IPS DF 6.9 (cell line): ENCODE results near the gene DNAH10.

Experiments used
- DNase-seq: peaks from one replicate; pipeline ENCODE4 v3.0.0-alpha.2; 2013; ENCODE audit warnings: low read depth, low spot score
- H3K27ac ChIP-seq: one replicate; pipeline ENCODE4 v1.5.1; 2013; ENCODE audit warnings: low read length, control low read depth
- H3K27me3 ChIP-seq: 2 replicates; pipeline ENCODE4 v1.6.1; 2013; ENCODE audit warnings: mild to moderate bottlenecking, low read length; ENCODE audit not compliant: control insufficient read depth, insufficient read depth
- H3K36me3 ChIP-seq: 2 replicates; pipeline ENCODE4 v1.6.1; 2013; ENCODE audit warnings: low read length; ENCODE audit not compliant: control insufficient read depth, insufficient read depth
- H3K4me1 ChIP-seq: 2 replicates; pipeline ENCODE4 v1.6.1; 2013; ENCODE audit warnings: low read length; ENCODE audit not compliant: control insufficient read depth, insufficient read depth
- H3K4me3 ChIP-seq: 2 replicates; pipeline ENCODE4 v1.5.1; 2013; ENCODE audit warnings: mild to moderate bottlenecking, low read length
- H3K9me3 ChIP-seq: 2 replicates; pipeline ENCODE4 v1.6.1; 2013; ENCODE audit warnings: low read length, inconsistent platforms; ENCODE audit not compliant: control insufficient read depth, insufficient read depth
- WGBS: extraction: QIAGEN DNeasy Blood & Tissue Kit; methylation state at CpG from one replicate; pipeline ENCODE4 v1.1.7; 2013; ENCODE audit warnings: mixed read lengths, missing lambda C conversion rate; ENCODE audit not compliant: insufficient read length, insufficient coverage; 5-methylcytosine and 5-hydroxymethylcytosine counted together

The DNAH10 gene

GRCh38 chr12:123912415-123913380 is 150.6 kb downstream of the DNAH10 start:
- Histone ChIP-seq H3K27ac (no peak overlapping the region), H3K9me3 (no peaks in the 10 kb centered on the region), H3K4me1 (no peaks in the 10 kb centered on the region; the same call in 1 of the 2 replicates), H3K27me3 (no peaks in the 10 kb centered on the region), H3K4me3 (no peak overlapping the region), H3K36me3 (no peaks in the 10 kb centered on the region)
- DNase-seq = no peak
- WGBS = no CpG with 5 or more reads among the region's 25 CpGs

DNA sequence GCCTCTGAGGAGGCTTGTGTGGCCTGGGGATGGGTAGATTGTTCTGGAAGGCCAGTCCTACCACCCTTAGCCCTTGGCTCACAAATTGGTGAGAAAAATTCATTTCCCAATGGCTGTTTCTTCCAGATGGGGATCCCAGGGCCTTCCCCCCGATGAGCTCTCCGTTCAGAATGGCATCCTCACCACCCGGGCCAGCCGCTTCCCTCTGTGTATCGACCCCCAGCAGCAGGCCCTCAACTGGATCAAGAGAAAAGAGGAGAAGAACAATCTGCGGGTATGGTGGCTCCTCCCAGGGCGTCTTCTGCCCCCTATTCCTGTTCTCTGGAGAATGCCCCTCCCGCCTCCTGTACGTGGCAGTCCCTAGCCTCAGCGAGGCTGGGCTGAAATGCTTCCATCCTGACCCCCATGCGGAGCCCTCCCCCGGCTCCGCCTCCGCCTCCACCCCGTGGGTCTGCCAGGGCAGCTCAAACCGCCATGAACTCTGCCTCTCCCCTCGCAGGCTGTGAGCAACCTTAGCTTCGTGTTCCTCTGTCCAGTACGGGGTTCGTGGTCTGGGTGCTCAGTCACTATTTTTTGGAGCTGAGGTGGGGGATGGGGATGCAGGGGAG is 152.7 kb downstream of the DNAH10 start:
- WGBS = no CpG with 5 or more reads among the region's 20 CpGs

DNA sequence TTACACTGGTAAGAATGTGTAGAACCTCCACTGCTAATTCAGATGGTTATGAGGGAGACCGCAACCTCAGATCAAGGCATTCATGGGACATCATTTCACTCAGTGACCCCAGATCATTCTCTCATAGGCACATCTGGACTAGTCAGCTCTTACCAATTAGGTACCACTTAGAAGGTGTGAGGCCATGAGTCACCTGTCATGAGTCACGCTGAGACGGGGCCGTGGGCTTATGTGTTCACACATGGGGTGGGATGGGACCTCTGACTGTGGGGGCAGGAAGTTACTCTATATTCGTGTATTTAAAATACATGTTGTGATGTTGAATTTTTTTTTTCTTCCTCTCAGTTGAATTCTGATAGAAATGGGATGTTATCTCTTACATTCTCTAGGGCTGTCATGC is 154.6 kb downstream of the DNAH10 start:
- Histone ChIP-seq H3K36me3 (no peaks in the 10 kb centered on the region), H3K9me3 (no peaks in the 10 kb centered on the region), H3K27ac (no peak overlapping the region), H3K4me1 (no peaks in the 10 kb centered on the region; the same call in 1 of the 2 replicates), H3K4me3 (no peak overlapping the region), H3K27me3 (no peaks in the 10 kb centered on the region)
- WGBS = no CpG with 5 or more reads among the region's 5 CpGs
- DNase-seq = no peak

More for the DNA sequence above, 152.7 kb downstream of the DNAH10 start:
- Histone ChIP-seq H3K36me3 (no peaks in the 10 kb centered on the region), H3K4me3 (no peak overlapping the region), H3K4me1 (no peaks in the 10 kb centered on the region; the same call in 1 of the 2 replicates), H3K27ac (no peak overlapping the region), H3K9me3 (no peaks in the 10 kb centered on the region), H3K27me3 (no peaks in the 10 kb centered on the region)
- DNase-seq = no peak

GRCh38 chr12:123917337-123917850 is 155.3 kb downstream of the DNAH10 start:
- DNase-seq = no peak
- no peaks in the 10 kb centered on the region; the same call in 1 of the 2 replicates for H3K4me1 ChIP-seq
- H3K36me3 ChIP-seq = no peaks in the 10 kb centered on the region
- H3K27me3 ChIP-seq = no peaks in the 10 kb centered on the region
- WGBS = no CpG with 5 or more reads among the region's 19 CpGs
- H3K27ac ChIP-seq = no peak overlapping the region
- H3K9me3 ChIP-seq = no peaks in the 10 kb centered on the region
- H3K4me3 ChIP-seq = no peak overlapping the region

GRCh38 chr12:123919980-123920360 is 157.9 kb downstream of the DNAH10 start:
- H3K4me3 ChIP-seq = no peak overlapping the region
- DNase-seq = no peak
- no CpG with 5 or more reads among the region's 3 CpGs for WGBS
- H3K4me1 ChIP-seq = no peaks in the 10 kb centered on the region
- no peaks in the 10 kb centered on the region for H3K27me3 ChIP-seq
- H3K27ac ChIP-seq = no peak overlapping the region
- H3K36me3 ChIP-seq = no peaks in the 10 kb centered on the region
- H3K9me3 ChIP-seq = no peaks in the 10 kb centered on the region

- H3K36me3 ChIP-seq = no peaks in the 10 kb centered on the region
- no peaks in the 10 kb centered on the region for H3K9me3 ChIP-seq
- no peak overlapping the region for H3K27ac ChIP-seq
- H3K27me3 ChIP-seq = no peaks in the 10 kb centered on the region
- DNase-seq = no peak
- no CpG with 5 or more reads among the region's 2 CpGs for WGBS
- H3K4me3 ChIP-seq = no peak overlapping the region
- H3K4me1 ChIP-seq = no peaks in the 10 kb centered on the region
Measured at GRCh38 chr12:123923038-123923437, 160.9 kb downstream of the DNAH10 start.

DNA sequence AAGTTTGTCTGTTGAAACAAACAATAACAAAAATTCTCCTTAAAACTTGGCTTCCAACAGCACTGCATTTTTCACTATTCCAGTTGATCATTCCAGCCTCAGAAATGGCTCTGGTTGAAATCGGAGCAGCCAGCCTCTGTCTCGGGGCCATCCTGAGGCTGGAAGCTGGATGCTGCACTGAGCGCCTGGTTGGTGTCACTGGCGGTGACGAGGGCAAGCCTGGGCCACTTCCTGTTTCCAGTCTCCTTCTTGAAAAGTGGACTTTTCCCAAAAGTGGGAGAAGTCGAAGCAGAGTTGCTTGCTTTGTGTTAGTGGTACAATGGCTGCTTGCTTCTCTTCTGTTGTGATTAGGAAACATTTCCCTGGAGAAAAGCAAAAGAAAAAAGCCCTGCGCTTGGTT is 161.8 kb downstream of the DNAH10 start:
- DNase-seq = no peak
- H3K4me1 ChIP-seq = no peaks in the 10 kb centered on the region
- H3K9me3 ChIP-seq = no peaks in the 10 kb centered on the region
- no peak overlapping the region for H3K4me3 ChIP-seq
- no peak overlapping the region for H3K27ac ChIP-seq
- no peaks in the 10 kb centered on the region for H3K36me3 ChIP-seq
- no CpG with 5 or more reads among the region's 7 CpGs for WGBS
- H3K27me3 ChIP-seq = no peaks in the 10 kb centered on the region

- no peaks in the 10 kb centered on the region for H3K36me3 ChIP-seq
- no peaks in the 10 kb centered on the region for H3K9me3 ChIP-seq
- no peak overlapping the region for H3K4me3 ChIP-seq
- no CpG with 5 or more reads among the region's 4 CpGs for WGBS
- no peak overlapping the region for H3K27ac ChIP-seq
- no peaks in the 10 kb centered on the region for H3K27me3 ChIP-seq
- no peak for DNase-seq
- no peaks in the 10 kb centered on the region for H3K4me1 ChIP-seq
Measured at GRCh38 chr12:123924539-123924938, 162.4 kb downstream of the DNAH10 start.

DNA sequence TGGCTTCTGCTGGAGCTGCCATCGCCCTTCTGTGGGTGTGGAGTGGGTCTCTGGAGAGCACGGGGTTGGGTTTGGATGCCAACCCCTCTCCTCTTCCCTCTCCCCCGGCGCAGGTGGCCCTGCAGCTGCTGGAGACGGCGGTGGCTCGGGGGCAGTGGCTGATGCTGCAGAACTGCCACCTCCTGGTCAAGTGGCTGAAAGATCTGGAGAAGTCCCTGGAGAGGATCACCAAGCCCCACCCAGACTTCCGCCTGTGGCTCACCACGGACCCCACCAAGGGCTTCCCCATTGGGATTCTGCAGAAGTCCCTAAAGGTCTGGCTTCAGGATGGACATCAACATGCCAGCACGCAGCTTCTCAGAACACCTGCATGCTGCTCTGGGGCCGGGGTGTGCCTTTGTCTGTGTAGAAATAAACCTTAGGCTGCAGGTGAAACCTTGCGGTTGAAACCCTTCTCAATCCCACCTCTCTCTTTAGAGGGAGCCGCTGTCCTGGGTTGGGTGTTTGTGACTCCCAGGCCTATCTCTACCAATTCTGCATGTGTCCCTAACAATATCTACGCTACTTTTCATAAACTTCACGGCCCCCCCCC is 166.3 kb downstream of the DNAH10 start:
- WGBS = no CpG with 5 or more reads among the region's 15 CpGs
- H3K4me1 ChIP-seq = no peaks in the 10 kb centered on the region
- no peak overlapping the region for H3K27ac ChIP-seq
- no peak overlapping the region for H3K4me3 ChIP-seq
- no peaks in the 10 kb centered on the region for H3K9me3 ChIP-seq
- H3K36me3 ChIP-seq = no peaks in the 10 kb centered on the region
- H3K27me3 ChIP-seq = no peaks in the 10 kb centered on the region
- DNase-seq = no peak

DNA sequence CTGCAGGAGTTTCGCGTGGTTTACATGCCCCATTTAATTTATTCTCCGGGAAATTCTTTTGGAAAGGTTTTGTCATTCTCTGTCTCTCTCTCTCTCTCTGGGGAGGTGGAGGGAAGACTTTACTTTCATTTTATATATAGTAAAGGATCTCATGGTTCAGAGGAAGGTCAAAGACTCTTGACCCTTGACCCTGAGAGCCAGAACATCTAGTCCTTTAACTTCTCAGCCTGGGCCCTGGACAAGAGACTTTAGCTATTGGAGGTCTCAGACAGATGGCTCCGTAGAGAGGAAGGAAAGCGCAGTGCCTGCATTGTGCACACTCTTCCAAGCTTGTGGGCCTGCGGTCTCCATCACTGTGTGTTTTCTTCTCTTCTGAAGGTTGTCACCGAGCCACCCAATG is 166.8 kb downstream of the DNAH10 start:
- H3K4me1 ChIP-seq = no peaks in the 10 kb centered on the region
- no peak for DNase-seq
- H3K9me3 ChIP-seq = no peaks in the 10 kb centered on the region
- no peaks in the 10 kb centered on the region for H3K27me3 ChIP-seq
- H3K36me3 ChIP-seq = no peaks in the 10 kb centered on the region
- no peak overlapping the region for H3K27ac ChIP-seq
- no peak overlapping the region for H3K4me3 ChIP-seq
- WGBS = no CpG with 5 or more reads among the region's 7 CpGs
